Duodenal mucosa (tissue), 2 donors: Measurements from ENCODE around the gene IGF1.

Experiments used
- H3K27ac ChIP-seq: one replicate; pipeline ENCODE4 v1.7.0; 2013; ENCODE audit warnings: low read depth, low read length
- H3K27me3 ChIP-seq, 2 donors: one replicate each; pipeline ENCODE4 v1.7.0; 2013; ENCODE audit warnings: low read length in 2 of 2, control low read depth in 1 of 2; ENCODE audit not compliant: insufficient read depth in 2 of 2, control insufficient read depth in 1 of 2
- H3K36me3 ChIP-seq, 2 donors: one replicate each; pipeline ENCODE4 v1.7.0; 2013; ENCODE audit warnings: low read length in 2 of 2, control low read depth in 1 of 2; ENCODE audit not compliant: insufficient read depth in 2 of 2, control insufficient read depth in 1 of 2
- H3K4me1 ChIP-seq, 2 donors: one replicate each; pipeline ENCODE4 v1.7.0; 2013; ENCODE audit warnings: low read length in 2 of 2, control low read depth in 1 of 2; ENCODE audit not compliant: insufficient read depth in 2 of 2, control insufficient read depth in 1 of 2
- H3K4me3 ChIP-seq, 2 donors: one replicate each; pipeline ENCODE4 v1.7.0; 2013; ENCODE audit warnings: low read length in 2 of 2, low read depth in 1 of 2
- H3K9ac ChIP-seq, 2 donors: one replicate each; pipeline ENCODE4 v1.7.0; 2013; ENCODE audit warnings: low read length in 2 of 2, low read depth in 1 of 2
- H3K9me3 ChIP-seq, 2 donors: one replicate each; pipeline ENCODE4 v1.7.0; 2013; ENCODE audit warnings: low read length in 2 of 2, control low read depth in 1 of 2; ENCODE audit not compliant: control insufficient read depth in 1 of 2

Gene IGF1

DNA sequence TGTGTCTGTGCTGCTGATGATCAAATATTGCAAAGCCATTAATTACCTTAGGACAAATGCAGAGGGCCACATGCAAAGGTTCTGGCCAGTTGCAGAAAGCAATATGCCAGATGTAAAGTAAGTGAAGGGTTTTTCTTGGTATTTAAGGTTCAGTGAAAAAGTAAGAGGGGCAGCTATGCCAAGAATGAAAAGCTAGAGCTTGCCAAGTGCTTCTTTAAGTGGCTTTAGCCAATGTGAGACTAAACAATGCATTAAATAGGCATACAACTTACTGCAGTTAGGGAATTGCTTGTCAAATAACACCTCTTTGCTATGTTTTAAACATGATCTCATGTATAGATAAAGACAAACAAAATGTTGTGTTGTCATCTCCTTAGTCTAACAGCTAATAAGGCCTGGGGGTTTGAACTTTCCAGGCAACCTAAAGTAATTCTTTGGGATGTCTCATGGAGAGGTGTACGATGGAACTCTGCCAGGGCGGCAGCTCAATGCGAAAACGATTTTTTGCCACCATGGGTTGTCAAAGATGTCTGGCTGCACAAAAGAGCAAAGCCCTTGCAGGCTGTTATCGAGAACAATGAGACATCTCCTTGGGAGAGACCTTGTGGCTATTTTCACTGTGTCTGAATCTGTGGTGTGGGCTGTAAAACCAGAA lies 12.0 kb downstream of the IGF1 start:
- no peak overlapping the region for H3K9ac ChIP-seq
- H3K27ac ChIP-seq: no peak overlapping the region
- H3K36me3 ChIP-seq: no peaks in the 10 kb centered on the region
- no peaks in the 10 kb centered on the region for H3K4me1 ChIP-seq
- no peaks in the 10 kb centered on the region for H3K9me3 ChIP-seq
- no peaks in the 10 kb centered on the region for H3K27me3 ChIP-seq
- H3K4me3 ChIP-seq: no peak overlapping the region

DNA sequence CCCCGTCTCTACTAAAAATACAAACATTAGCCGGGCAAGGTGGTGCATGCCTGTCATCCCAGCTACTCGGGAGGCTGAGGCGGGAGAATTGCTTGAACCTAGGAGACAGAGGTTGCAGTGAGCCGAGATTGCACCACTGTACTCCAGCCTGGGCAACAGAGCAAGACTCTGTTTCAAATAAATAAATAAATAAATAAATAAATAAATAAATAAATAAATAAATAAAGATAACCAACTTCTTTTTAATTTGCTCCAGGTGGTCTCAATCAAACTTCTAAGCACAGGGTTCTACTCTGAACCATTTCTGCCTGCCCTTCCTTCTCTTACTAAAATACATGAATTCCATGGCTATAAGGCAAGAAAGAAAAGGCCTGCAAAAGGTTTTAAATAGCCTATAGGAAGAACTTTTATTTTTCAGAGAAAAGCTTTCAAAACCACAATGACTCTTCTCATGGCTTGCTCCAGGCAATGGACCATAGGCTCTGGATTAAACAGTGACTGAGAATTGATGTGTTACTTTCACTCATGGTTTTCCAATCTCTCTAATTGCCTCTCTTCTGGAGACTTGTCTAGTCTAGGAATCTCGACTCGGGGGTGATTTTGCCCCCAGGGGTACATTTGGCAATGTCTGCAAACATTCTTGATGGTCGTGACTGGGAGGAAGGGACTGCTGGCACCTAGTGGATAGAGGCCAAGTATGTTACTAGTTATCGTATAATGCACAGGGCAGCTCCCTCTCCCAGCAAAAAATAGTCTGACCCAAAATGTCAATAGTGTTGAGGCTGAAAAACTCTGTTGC lies 14.4 kb downstream of the IGF1 start:
- no peak overlapping the region for H3K27ac ChIP-seq
- no peaks in the 10 kb centered on the region for H3K27me3 ChIP-seq
- no peaks in the 10 kb centered on the region for H3K4me1 ChIP-seq
- no peak overlapping the region for H3K9ac ChIP-seq
- H3K36me3 ChIP-seq: no peaks in the 10 kb centered on the region
- no peaks in the 10 kb centered on the region for H3K9me3 ChIP-seq
- no peak overlapping the region for H3K4me3 ChIP-seq

DNA sequence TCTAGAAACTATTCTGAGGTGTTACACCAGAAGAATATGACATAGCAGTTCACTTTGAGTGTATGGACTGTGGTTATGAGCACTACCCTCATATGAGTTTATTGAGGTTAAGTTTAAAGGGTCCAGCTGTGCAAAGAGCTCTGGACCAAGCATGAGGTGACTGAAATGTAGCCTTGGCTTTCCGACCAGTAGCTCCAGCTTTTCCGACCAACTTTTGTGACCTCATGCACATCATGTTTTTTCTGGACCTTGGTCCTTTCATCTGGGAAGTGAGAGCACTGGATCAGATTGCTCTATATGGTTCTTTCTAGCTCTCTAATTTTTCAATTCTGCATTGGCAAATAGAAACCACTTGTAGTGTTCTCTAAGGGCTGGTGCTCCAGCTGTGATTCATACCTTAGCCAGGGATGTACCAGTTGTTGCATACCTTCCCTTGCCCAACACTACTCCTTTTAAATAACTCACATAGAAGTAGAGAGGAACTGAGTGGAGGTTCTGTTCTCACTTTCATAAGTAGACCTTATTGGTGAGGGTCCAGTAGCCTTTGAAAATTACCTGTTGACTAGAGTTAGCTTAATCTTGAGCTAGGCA lies 16.6 kb downstream of the IGF1 start:
- no peak overlapping the region for H3K4me3 ChIP-seq
- no peak overlapping the region for H3K27ac ChIP-seq
- H3K9me3 ChIP-seq: no peaks in the 10 kb centered on the region
- H3K36me3 ChIP-seq: no peaks in the 10 kb centered on the region
- no peaks in the 10 kb centered on the region for H3K4me1 ChIP-seq
- H3K27me3 ChIP-seq: no peaks in the 10 kb centered on the region
- no peak overlapping the region for H3K9ac ChIP-seq

DNA sequence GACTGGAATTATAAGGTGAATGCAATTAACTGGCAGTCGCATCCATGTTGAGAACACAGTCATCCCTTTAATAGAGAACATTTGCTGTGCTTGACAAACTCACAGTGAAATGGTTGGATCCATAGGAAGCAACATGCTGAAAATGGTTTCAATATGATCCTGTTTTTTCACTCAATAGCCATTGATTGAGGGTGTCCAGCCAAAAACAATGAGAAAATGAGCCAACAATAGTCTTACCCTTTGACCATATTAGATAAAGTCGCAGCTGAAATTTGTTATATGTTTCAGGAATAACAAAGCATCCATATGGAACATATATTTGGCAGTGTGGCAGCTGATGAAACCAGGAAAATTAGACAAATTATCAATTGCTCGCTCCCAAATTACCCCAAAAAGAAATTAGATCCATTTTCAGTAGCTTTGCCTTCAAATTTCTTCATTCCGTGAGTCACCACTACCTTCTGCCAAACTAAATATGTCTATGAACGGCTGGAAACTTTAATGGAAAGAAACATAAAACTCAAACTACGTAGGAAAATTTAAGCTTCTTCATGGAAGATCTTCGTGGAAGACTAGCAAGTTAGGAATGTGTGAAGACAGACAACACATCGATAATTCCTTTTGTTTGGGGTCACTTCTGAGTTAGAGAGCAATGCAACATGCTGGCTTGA lies 17.4 kb downstream of the IGF1 start:
- Histone ChIP-seq H3K4me1 (no peaks in the 10 kb centered on the region), H3K4me3 (no peak overlapping the region), H3K9ac (no peak overlapping the region), H3K27ac (no peak overlapping the region), H3K9me3 (no peaks in the 10 kb centered on the region), H3K27me3 (no peaks in the 10 kb centered on the region), H3K36me3 (no peaks in the 10 kb centered on the region)

DNA sequence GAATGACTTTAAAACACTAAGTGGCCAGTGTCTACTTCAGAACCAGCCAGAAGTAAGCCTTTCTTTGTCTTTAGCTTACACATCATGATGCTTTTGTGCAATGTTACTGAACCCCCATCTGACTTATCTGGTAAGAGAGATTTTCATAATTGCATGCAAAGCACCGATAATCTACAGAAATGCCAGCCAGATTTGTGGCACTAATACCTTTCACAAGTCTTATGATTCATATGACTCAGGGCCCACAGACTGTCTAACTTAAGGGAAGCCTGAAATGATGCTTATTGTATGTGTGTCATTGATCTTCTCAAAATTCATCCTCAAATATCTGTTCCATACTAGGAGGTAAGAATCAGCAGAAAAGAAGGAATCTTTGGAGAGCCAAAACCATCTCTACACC lies 18.0 kb downstream of the IGF1 start:
- H3K27me3 ChIP-seq: no peaks in the 10 kb centered on the region
- no peak overlapping the region for H3K27ac ChIP-seq
- no peaks in the 10 kb centered on the region for H3K4me1 ChIP-seq
- H3K36me3 ChIP-seq: no peaks in the 10 kb centered on the region
- no peaks in the 10 kb centered on the region for H3K9me3 ChIP-seq
- no peak overlapping the region for H3K9ac ChIP-seq
- no peak overlapping the region for H3K4me3 ChIP-seq

DNA sequence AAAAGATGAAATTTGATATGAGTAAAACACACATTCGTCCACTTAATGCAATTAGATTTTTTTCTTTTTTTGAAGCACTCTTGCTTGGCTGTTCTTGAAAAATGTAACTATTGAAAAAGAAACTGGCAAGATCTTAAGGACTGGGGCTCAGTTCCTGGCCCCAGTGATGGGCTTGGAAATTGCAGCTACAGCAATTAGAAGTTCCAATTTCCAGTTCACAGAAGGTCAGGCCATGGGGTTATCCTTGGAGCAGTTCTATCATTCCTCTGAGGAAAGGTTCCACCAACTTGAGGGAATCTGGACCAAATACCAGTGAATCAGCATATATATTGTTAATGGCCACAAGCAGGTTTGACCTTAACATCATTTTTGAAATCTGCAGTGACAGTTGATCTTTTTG lies 18.9 kb downstream of the IGF1 start:
- H3K27ac ChIP-seq: no peak overlapping the region
- H3K9me3 ChIP-seq: no peaks in the 10 kb centered on the region
- H3K9ac ChIP-seq: no peak overlapping the region
- no peaks in the 10 kb centered on the region for H3K4me1 ChIP-seq
- no peak overlapping the region for H3K4me3 ChIP-seq
- H3K27me3 ChIP-seq: no peaks in the 10 kb centered on the region
- H3K36me3 ChIP-seq: no peaks in the 10 kb centered on the region

DNA sequence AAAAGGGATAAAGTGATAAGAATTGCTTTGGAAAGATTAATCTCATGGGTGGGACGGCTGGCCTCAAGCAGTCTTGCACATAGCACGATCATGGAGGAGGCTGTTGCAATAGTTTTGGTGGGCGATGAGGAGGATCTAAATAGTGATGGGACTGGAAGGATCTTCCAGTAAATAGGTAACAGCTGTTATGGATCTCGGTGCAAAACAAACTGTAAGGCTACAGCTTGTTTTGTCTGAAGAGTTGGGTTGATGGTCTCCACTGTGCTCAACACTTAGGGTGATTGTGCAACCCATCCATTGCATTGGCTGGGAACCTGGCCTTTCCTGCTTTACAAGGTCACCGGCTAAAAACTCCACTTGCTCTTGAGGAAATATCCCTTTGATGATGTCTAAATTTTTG lies 21.0 kb downstream of the IGF1 start:
- H3K27ac ChIP-seq: no peak overlapping the region
- H3K9ac ChIP-seq: no peak overlapping the region
- H3K36me3 ChIP-seq: no peaks in the 10 kb centered on the region
- H3K4me1 ChIP-seq: no peaks in the 10 kb centered on the region
- H3K4me3 ChIP-seq: no peak overlapping the region
- H3K27me3 ChIP-seq: no peaks in the 10 kb centered on the region
- H3K9me3 ChIP-seq: no peaks in the 10 kb centered on the region

DNA sequence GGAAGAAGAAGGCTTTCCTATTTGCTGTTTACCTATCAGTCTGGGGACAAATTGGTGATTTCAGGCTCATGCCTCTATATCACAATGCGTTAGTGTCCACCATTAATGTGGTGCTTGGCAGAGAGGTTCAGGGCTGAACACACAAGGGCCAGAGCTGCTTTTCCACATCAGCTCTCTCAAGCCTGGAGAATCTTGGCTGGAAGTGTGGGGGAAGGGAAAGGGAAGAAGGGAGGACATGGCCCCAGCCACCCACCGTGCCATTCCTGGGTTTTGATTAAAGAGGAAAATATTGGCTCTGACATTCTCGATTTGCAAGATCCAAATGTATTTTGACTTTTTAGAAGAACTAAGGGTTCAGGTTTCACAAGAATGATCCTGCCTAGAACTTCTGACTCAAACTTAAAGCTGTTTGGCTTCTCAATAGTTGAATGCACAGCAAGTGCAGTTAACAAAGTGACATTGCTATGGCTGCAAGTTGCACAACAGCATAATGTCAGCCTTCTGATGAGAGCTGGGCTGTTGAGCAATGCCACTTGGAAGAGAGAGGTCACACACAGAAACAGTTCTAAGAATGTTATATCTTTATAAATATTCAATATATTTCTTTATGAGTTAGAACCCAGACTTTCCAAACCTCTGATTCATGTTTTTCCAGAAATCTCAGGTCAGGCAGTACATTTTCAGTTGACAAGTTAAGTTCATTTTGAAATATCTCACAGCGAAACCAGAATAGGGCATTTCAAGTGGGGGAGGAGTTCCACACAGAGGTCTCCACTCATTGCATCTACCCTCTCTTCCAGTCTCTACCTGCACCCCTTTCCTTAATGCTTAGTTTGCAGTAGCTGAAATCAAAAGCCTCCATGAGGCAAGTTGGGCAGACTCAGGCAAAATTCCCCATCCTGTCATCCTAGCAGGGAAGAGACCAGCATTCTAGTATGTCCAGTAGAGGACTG lies 25.3 kb downstream of the IGF1 start:
- Histone ChIP-seq H3K9me3 (no peaks in the 10 kb centered on the region), H3K36me3 (no peaks in the 10 kb centered on the region), H3K4me3 (no peak overlapping the region), H3K27ac (no peak overlapping the region), H3K27me3 (no peaks in the 10 kb centered on the region), H3K9ac (no peak overlapping the region), H3K4me1 (no peaks in the 10 kb centered on the region)

DNA sequence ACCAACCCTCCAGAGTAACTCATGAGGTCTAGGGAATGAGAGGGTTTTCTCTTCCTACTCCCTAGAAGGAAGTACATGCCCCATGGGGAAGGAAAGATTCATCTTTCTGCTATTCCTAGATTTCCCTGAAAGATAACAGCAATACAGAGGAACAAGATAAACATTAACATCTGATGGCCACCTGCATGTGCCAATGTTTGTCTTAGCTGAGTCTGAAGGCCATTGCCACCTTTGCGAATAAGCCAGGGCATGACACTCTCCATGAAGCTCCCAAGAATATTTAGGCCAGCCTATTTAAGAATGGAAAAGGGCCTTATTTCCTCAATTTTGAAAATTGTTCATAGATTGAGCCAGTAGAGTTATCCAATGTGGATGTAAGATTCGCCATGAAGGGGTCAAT lies 26.0 kb downstream of the IGF1 start:
- Histone ChIP-seq H3K36me3 (no peaks in the 10 kb centered on the region), H3K27me3 (no peaks in the 10 kb centered on the region), H3K4me3 (no peak overlapping the region), H3K9ac (no peak overlapping the region), H3K4me1 (no peaks in the 10 kb centered on the region), H3K27ac (no peak overlapping the region), H3K9me3 (no peaks in the 10 kb centered on the region)
